ENCODE data around the gene ARAP1. TPM values are rescaled to one million over a fixed set of nuclear protein-coding genes. Genes with fewer than 3 reads are reported as not detected.

The ARAP1 gene
- total RNA-seq, 1 donor from 2014 or later, result 79.0 TPM

DNA sequence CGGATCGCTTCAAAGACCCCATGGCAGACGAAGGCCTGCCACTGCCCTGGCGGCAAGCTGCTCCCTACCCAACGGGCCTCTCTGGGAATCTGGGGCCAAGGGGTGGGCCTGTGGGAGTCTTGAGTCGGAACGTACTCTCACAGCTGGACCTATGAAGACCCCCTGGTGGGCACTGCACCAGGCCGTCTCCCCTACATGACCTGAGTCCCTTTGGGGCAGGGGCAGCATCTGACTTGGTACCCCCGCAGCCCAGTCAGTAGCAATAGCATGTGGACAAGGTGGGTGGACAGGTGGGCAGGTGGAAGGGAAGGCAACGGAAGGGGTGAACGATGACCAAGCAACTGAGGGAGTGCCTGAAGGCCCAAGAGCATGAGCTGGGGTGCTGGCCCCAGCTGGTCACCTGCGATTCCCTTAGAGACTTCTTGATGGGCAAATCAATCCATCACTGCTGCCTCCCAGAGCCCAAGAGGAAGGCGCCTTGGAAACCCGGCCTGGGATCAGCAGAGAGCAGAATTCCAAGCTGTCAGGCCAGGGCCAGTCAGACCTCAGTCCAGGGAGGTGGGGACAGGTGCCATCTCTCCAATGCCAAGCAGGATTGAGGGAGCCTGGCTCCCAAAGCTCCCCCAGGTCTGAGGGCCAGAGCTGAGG is 35.3 kb downstream of the ARAP1 start:
- no peak overlapping the region for H3K27ac Mint-ChIP-seq (ENCODE audit: unreplicated experiment)
- H3K4me3 Mint-ChIP-seq, result no peak overlapping the region
- peaks cover 32% of the 10 kb centered on the region for H3K4me1 Mint-ChIP-seq
- no peaks in the 10 kb centered on the region for H3K36me3 Mint-ChIP-seq (ENCODE audit: low read depth)
- no peak for DNase-seq (ENCODE audit: low read depth, low spot score)
- TF ChIP-seq, protein P1, sequence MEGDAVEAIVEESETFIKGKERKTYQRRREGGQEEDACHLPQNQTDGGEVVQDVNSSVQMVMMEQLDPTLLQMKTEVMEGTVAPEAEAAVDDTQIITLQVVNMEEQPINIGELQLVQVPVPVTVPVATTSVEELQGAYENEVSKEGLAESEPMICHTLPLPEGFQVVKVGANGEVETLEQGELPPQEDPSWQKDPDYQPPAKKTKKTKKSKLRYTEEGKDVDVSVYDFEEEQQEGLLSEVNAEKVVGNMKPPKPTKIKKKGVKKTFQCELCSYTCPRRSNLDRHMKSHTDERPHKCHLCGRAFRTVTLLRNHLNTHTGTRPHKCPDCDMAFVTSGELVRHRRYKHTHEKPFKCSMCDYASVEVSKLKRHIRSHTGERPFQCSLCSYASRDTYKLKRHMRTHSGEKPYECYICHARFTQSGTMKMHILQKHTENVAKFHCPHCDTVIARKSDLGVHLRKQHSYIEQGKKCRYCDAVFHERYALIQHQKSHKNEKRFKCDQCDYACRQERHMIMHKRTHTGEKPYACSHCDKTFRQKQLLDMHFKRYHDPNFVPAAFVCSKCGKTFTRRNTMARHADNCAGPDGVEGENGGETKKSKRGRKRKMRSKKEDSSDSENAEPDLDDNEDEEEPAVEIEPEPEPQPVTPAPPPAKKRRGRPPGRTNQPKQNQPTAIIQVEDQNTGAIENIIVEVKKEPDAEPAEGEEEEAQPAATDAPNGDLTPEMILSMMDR (conservative IDR thresholded peaks at IDR 0.05), result no peak
- no peaks in the 10 kb centered on the region for H3K27me3 Mint-ChIP-seq (ENCODE audit: low read depth)
- H3K9me3 Mint-ChIP-seq, result no peaks in the 10 kb centered on the region

DNA sequence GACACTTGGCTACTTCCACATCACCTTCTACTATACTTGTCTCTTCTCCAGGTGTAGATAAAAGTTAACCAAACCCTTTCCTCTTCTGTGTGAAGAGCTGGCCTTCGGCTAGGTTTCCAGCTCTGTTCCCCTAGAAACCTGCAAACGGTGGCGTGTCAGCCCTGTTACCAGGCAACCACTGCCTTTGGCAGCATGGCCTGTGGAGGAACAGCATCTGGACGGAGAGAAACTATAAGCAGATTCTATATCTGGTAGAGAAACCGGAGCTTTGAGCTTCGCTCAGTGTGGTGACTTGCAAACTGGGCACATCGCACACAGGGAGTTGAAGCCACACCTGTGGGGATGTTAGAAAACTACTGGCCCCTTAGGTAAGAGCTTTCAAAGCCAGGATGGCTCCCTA is 35.9 kb downstream of the ARAP1 start:
- Mint-ChIP-seq H3K27me3 (ENCODE audit: low read depth) (no peaks in the 10 kb centered on the region), H3K27ac (ENCODE audit: unreplicated experiment) (no peak overlapping the region), H3K36me3 (ENCODE audit: low read depth) (no peaks in the 10 kb centered on the region), H3K4me3 (peak overlapping the region; percentile 45), H3K9me3 (no peaks in the 10 kb centered on the region), H3K4me1 (peaks cover 25% of the 10 kb centered on the region)
- DNase-seq (ENCODE audit: low read depth, low spot score), result no peak
- TF ChIP-seq, protein P1 (conservative IDR thresholded peaks at IDR 0.05), result no peak

DNA sequence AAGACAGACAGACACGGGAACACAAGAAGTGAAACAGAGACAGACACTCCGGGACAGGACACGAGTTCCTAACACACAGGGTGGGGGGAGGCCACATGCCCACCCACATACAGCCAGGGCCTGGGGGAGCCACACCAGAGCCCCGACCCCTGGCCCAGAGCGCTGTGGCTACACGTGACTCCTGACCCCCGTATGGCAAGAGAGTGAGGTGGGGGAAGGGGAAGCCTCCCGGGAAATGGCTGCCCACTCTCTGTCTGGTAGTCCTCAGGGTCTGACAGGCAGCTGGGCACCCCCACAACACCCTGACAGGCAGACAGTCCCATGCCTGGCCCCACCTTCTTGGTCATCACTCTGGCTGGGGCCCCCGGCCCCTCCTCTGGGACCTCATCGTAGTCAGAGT is 39.4 kb downstream of the ARAP1 start:
- H3K36me3 Mint-ChIP-seq (ENCODE audit: low read depth), result no peaks in the 10 kb centered on the region
- peaks cover 25% of the 10 kb centered on the region for H3K4me1 Mint-ChIP-seq
- TF ChIP-seq, protein P1 (conservative IDR thresholded peaks at IDR 0.05), result no peak
- no peak for DNase-seq (ENCODE audit: low read depth, low spot score)
- H3K4me3 Mint-ChIP-seq, result peak overlapping the region; percentile 1
- H3K27ac Mint-ChIP-seq (ENCODE audit: unreplicated experiment), result peak overlapping the region; percentile 96
- H3K9me3 Mint-ChIP-seq, result no peaks in the 10 kb centered on the region
- H3K27me3 Mint-ChIP-seq (ENCODE audit: low read depth), result no peaks in the 10 kb centered on the region

DNA sequence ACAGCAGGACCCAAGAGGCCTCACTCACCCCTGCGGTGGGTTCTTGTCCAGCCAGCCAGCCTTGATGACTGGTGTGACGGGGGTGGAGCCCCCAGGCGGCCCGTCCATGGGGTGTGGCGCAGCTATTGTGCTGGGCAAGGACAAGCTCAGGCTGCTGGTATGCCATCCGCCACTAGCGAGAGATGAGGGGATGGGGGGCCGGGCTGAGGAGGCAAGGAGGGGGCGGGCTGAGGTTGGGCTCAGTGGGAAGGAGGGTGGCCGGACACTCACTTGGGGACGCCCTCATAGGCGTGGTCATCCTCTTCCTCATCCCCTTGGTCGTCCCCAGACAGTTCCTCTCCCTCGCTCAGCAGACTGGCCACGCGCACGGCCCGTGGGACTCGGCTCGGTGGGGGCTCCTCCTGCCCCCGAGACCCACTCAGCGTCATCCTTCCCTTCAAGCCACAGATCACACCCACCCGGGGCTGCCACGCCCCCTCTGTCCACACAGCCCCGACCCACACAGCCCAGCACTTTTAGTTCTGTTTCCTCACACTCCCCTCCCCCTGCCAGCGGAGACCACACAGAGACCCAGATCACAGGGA is 39.9 kb downstream of the ARAP1 start:
- DNase-seq (ENCODE audit: low read depth, low spot score), result no peak
- H3K4me3 Mint-ChIP-seq, result peak overlapping the region; percentile 1
- H3K27ac Mint-ChIP-seq (ENCODE audit: unreplicated experiment), result peak overlapping the region; percentile 96
- no peaks in the 10 kb centered on the region for H3K27me3 Mint-ChIP-seq (ENCODE audit: low read depth)
- H3K36me3 Mint-ChIP-seq (ENCODE audit: low read depth), result no peaks in the 10 kb centered on the region
- peaks cover 25% of the 10 kb centered on the region for H3K4me1 Mint-ChIP-seq
- H3K9me3 Mint-ChIP-seq, result no peaks in the 10 kb centered on the region
- TF ChIP-seq, protein P1 (conservative IDR thresholded peaks at IDR 0.05), result no peak

DNA sequence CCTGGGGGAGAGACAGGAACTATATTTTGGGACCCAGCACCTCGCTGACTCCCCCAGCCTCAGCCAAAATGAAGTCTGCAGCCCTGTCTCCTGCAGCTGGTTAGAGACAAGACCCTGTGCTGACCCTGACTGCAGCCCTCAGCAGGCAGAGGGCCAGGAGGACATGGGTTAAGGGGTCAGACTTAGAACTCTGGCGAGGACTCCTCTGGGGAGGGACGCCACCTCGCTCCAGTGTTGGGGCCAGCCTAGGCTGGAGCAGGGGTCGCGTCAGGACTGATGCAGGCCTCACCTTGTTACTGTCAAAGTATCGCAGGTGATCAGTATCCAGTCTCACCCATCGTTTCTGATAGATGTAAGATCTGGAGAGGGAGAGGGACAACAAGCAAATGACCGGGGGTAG is 41.1 kb downstream of the ARAP1 start:
- Mint-ChIP-seq H3K27ac (ENCODE audit: unreplicated experiment) (no peak overlapping the region), H3K4me3 (no peak overlapping the region), H3K4me1 (peaks cover 27% of the 10 kb centered on the region), H3K9me3 (no peaks in the 10 kb centered on the region), H3K36me3 (ENCODE audit: low read depth) (no peaks in the 10 kb centered on the region), H3K27me3 (ENCODE audit: low read depth) (no peaks in the 10 kb centered on the region)
- TF ChIP-seq, protein P1 (conservative IDR thresholded peaks at IDR 0.05), result no peak
- DNase-seq (ENCODE audit: low read depth, low spot score), result no peak

All from neural crest cell (in vitro differentiated cells).